Hepatocyte (in vitro differentiated cells): Measurements from ENCODE around the gene FIZ1. TPM values are rescaled to one million over a fixed set of nuclear protein-coding genes. Genes with fewer than 3 reads are reported as not detected.
A peak's percentile ranks its signal among the peaks of the same experiment; 100 is the strongest.

ENCODE experiments used
- DNase-seq: peaks from one replicate; pipeline ENCODE4 v3.0.0-alpha.2; 2016; ENCODE audit warnings: low spot score
- H2AFZ ChIP-seq: fragments of 200-600 bp; sonication (generic); 2 replicates; pipeline ENCODE4 v1.6.0; 2016; ENCODE audit warnings: antibody characterized with exemption, mild to moderate bottlenecking
- H3K27ac ChIP-seq: fragments of 200-600 bp; sonication (generic); 2 replicates; pipeline ENCODE4 v1.5.1; 2016; ENCODE audit warnings: mild to moderate bottlenecking
- H3K27me3 ChIP-seq: fragments of 200-600 bp; sonication (generic); 2 replicates; pipeline ENCODE4 v1.6.1; 2016
- H3K36me3 ChIP-seq: fragments of 200-600 bp; sonication (generic); replicated peaks from 2 replicates; pipeline ENCODE4 v1.5.1; 2016; ENCODE audit warnings: low read depth; ENCODE audit not compliant: insufficient read depth
- H3K4me1 ChIP-seq: fragments of 200-600 bp; sonication (generic); 2 replicates; pipeline ENCODE4 v1.5.1; 2016; ENCODE audit warnings: mild to moderate bottlenecking, moderate library complexity; ENCODE audit not compliant: insufficient read depth
- H3K4me2 ChIP-seq: fragments of 200-600 bp; sonication (generic); 2 replicates; pipeline ENCODE4 v1.6.0; 2016
- H3K4me3 ChIP-seq: fragments of 200-600 bp; sonication (generic); 2 replicates; pipeline ENCODE4 v1.5.1; 2016; ENCODE audit warnings: mild to moderate bottlenecking
- H3K79me2 ChIP-seq: fragments of 200-600 bp; sonication (generic); 2 replicates; pipeline ENCODE4 v1.6.0; 2017; ENCODE audit warnings: mild to moderate bottlenecking
- H3K9me2 ChIP-seq: fragments of 200-600 bp; sonication (generic); replicated peaks from 2 replicates; pipeline ENCODE4 v1.6.0; 2017; ENCODE audit warnings: mild to moderate bottlenecking; ENCODE audit not compliant: insufficient read depth
- H3K9me3 ChIP-seq: fragments of 200-600 bp; sonication (generic); 2 replicates; pipeline ENCODE4 v1.5.1; 2016; ENCODE audit warnings: low read depth, mild to moderate bottlenecking
- H4K20me1 ChIP-seq: fragments of 200-600 bp; sonication (generic); 2 replicates; pipeline ENCODE4 v1.6.0; 2016; ENCODE audit warnings: mild to moderate bottlenecking; ENCODE audit not compliant: insufficient read depth, poor library complexity, severe bottlenecking
- EZH2 ChIP-seq: fragments of 200-600 bp; sonication (generic); IDR thresholded peaks from 2 replicates; pipeline ENCODE4 v1.6.1; 2016; ENCODE audit warnings: antibody characterized with exemption, mild to moderate bottlenecking, borderline replicate concordance
- EZH2phosphoT487 ChIP-seq: fragments of 200-600 bp; sonication (generic); IDR thresholded peaks from one replicate; pipeline ENCODE4 v1.6.1; 2018; ENCODE audit warnings: antibody characterized with exemption, mild to moderate bottlenecking, low read depth, moderate library complexity; ENCODE audit not compliant: unreplicated experiment, severe bottlenecking
- WGBS: methylation state at CpG from one replicate; pipeline ENCODE4 v1.1.6; 2016; ENCODE audit warnings: low lambda C conversion rate; ENCODE audit errors: missing lambda C conversion rate; 5-methylcytosine and 5-hydroxymethylcytosine counted together
- polyA plus RNA-seq: library from polyadenylated mRNA; unstranded; fragments of >200 nt; fragmentation: Nextera tagmentation; extraction: Ambion mirVana; gene quantifications from 2 replicates; pipeline ENCODE4 v1.2.1, GENCODE V29; 2016
- total RNA-seq: library from RNA; depleted of rRNA; stranded (reverse); fragments of >200 nt; gene quantifications from 2 replicates; pipeline ENCODE4 v1.2.3, GENCODE V29; 2014
- TF ChIP-seq, protein P1 (sequence below): fragments of 200-600 bp; sonication (generic); IDR thresholded peaks from 2 replicates; pipeline ENCODE4 v1.5.1; 2016; ENCODE audit warnings: antibody characterized with exemption, mild to moderate bottlenecking; ENCODE audit not compliant: poor library complexity

FIZ1 gene
- total and polyA plus RNA-seq, 2 experiments from 2014 or later: 3.8 to 16.4 TPM

- peak overlapping the region; percentile 96 for H3K27ac ChIP-seq
- H3K4me1 ChIP-seq: peaks cover 18% of the 10 kb centered on the region
- no peaks in the 10 kb centered on the region for H3K27me3 ChIP-seq
- H3K79me2 ChIP-seq: peaks cover 59% of the 10 kb centered on the region
- DNase-seq: no peak
- H3K9me2 ChIP-seq: no peaks in the 10 kb centered on the region
- H3K4me2 ChIP-seq: peak overlapping the region; percentile 90
- 78% methylated on average over 7 of the region's 7 CpGs for WGBS
- TF ChIP-seq, protein P1, sequence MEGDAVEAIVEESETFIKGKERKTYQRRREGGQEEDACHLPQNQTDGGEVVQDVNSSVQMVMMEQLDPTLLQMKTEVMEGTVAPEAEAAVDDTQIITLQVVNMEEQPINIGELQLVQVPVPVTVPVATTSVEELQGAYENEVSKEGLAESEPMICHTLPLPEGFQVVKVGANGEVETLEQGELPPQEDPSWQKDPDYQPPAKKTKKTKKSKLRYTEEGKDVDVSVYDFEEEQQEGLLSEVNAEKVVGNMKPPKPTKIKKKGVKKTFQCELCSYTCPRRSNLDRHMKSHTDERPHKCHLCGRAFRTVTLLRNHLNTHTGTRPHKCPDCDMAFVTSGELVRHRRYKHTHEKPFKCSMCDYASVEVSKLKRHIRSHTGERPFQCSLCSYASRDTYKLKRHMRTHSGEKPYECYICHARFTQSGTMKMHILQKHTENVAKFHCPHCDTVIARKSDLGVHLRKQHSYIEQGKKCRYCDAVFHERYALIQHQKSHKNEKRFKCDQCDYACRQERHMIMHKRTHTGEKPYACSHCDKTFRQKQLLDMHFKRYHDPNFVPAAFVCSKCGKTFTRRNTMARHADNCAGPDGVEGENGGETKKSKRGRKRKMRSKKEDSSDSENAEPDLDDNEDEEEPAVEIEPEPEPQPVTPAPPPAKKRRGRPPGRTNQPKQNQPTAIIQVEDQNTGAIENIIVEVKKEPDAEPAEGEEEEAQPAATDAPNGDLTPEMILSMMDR: no peak
- TF ChIP-seq EZH2phosphoT487: no peak
- H3K36me3 ChIP-seq: no peaks in the 10 kb centered on the region
- no peaks in the 10 kb centered on the region for H4K20me1 ChIP-seq
- H2AFZ ChIP-seq: no peak overlapping the region
- H3K9me3 ChIP-seq: no peaks in the 10 kb centered on the region
- peak overlapping the region; percentile 72 for H3K4me3 ChIP-seq
These were observed 36.6 kb upstream of the FIZ1 start for GRCh38 chr19:55635856-55636440.

DNA sequence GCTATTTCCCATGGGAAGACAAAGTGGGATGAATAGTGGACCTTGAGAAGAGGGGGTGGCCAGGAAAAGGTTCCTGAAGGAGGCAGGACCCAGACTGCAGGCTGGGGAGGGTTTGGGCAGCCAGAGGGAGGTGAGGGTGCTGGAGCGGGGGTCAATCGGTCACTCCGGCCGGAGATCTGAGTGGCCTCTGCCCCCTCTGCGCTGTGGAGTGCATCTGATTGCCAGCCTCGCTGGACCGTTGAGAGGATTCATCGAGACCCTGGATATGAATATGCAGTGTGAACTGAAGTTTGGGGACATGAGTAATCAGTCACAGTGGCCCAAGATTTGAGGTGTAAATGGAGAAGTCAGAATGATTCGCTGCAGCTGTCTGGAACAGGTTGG is 36.0 kb upstream of the FIZ1 start:
- Histone ChIP-seq H3K4me1 (peaks cover 15% of the 10 kb centered on the region), H3K9me2 (no peaks in the 10 kb centered on the region), H4K20me1 (no peaks in the 10 kb centered on the region), H3K27me3 (no peaks in the 10 kb centered on the region), H3K9me3 (no peaks in the 10 kb centered on the region), H3K4me2 (peak overlapping the region; percentile 90), H3K4me3 (peak overlapping the region; percentile 72), H3K36me3 (no peaks in the 10 kb centered on the region), H3K79me2 (peaks cover 57% of the 10 kb centered on the region), H3K27ac (peak overlapping the region; percentile 96), H2AFZ (no peak overlapping the region)
- 15% methylated on average over 9 of the region's 9 CpGs for WGBS
- TF ChIP-seq EZH2 (no peak), EZH2phosphoT487 (no peak)
- TF ChIP-seq, protein P1: no peak
- no peak for DNase-seq

GRCh38 chr19:55633861-55634260 is 34.5 kb upstream of the FIZ1 start:
- no peaks in the 10 kb centered on the region for H3K27me3 ChIP-seq
- H3K36me3 ChIP-seq: no peaks in the 10 kb centered on the region
- H3K27ac ChIP-seq: no peak overlapping the region
- TF ChIP-seq EZH2 (no peak), EZH2phosphoT487 (no peak)
- TF ChIP-seq, protein P1: no peak
- no peak overlapping the region for H3K4me3 ChIP-seq
- 80% methylated on average over 8 of the region's 8 CpGs for WGBS
- no peaks in the 10 kb centered on the region for H3K9me2 ChIP-seq
- no peaks in the 10 kb centered on the region for H4K20me1 ChIP-seq
- peaks cover 7% of the 10 kb centered on the region for H3K4me1 ChIP-seq
- peaks cover 42% of the 10 kb centered on the region for H3K79me2 ChIP-seq
- DNase-seq: no peak
- H3K4me2 ChIP-seq: no peak overlapping the region
- H2AFZ ChIP-seq: peak overlapping the region; percentile 84
- no peaks in the 10 kb centered on the region for H3K9me3 ChIP-seq
